Colonic mucosa (tissue), 4 donors: ENCODE data around the gene EIF2AK3. TPM values are rescaled to one million over a fixed set of nuclear protein-coding genes. Genes with fewer than 3 reads are reported as not detected.

Experiments
- DNase-seq: peaks from one replicate; pipeline ENCODE4 v3.0.0-alpha.2; 2020
- H3K27ac ChIP-seq: fragments of 200-600 bp; one replicate; pipeline ENCODE4 v1.8.0; 2021
- H3K27me3 ChIP-seq: fragments of 200-600 bp; one replicate; pipeline ENCODE4 v1.8.0; 2021
- H3K36me3 ChIP-seq: fragments of 200-600 bp; one replicate; pipeline ENCODE4 v1.8.0; 2021
- H3K4me1 ChIP-seq: fragments of 200-600 bp; one replicate; pipeline ENCODE4 v1.8.0; 2021; ENCODE audit warnings: mild to moderate bottlenecking
- H3K4me3 ChIP-seq: fragments of 200-600 bp; one replicate; pipeline ENCODE4 v1.8.0; 2021
- H3K9ac ChIP-seq, 2 donors: one replicate each; pipeline ENCODE4 v1.7.0; 2013; ENCODE audit warnings: control low read depth in 2 of 2, low read depth in 2 of 2, low read length in 2 of 2
- H3K9me3 ChIP-seq: fragments of 200-600 bp; one replicate; pipeline ENCODE4 v1.8.0; 2021
- intact Hi-C: fragments of 100-400 bp; cut with DNase I; formaldehyde crosslinking; loops from one replicate; pipeline ENCODE4 v1.14.1; 2022
- total RNA-seq, 2 donors: library from RNA; stranded (reverse); fragmentation: NEBNext Ultra II Directional in 1 of 2; extraction: Animal tissue kit (Norgen Biotek cat#: 25700) in 1 of 2; gene quantifications; one replicate each; pipeline ENCODE4 v1.2.1, GENCODE V29; 2021
- TF ChIP-seq, protein P1 (sequence below): fragments of 200-600 bp; IDR thresholded peaks from one replicate; pipeline ENCODE4 v1.8.0; 2022; ENCODE audit warnings: antibody characterized with exemption, mild to moderate bottlenecking
- donor health status: healthy.
- donor health status: DM: no; HTN: no; CAD: no.
- donor health status: DM: no; HTN: no; CAD: no.

Gene EIF2AK3
- total RNA-seq, 2 donors from 2014 or later = 23.0 to 38.3 TPM

DNA sequence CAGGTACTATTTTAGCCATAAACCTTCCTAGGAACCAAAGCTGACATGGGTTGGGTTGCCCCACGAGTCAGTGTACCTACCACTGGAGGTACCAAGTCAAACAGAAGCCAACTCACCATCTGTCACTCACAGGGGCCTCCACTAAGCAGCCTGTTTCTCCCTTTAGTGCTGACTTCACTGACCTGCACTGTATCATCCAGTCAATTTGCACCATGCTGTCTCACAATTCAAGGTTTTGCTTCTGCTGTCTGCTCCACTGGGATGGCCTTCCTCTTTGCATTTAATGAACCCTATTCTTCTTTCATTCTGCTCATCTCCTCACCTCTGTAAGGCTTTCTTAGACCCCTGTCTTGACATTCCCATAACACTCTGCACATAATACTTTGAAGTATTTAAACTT, 47.2 kb downstream of the EIF2AK3 start:
- no peak overlapping the region for H3K9ac ChIP-seq
- H3K27ac ChIP-seq = no peak overlapping the region
- H3K4me3 ChIP-seq = no peak overlapping the region
- peaks cover 14% of the 10 kb centered on the region for H3K36me3 ChIP-seq
- H3K9me3 ChIP-seq = no peaks in the 10 kb centered on the region
- no peaks in the 10 kb centered on the region for H3K4me1 ChIP-seq
- no peaks in the 10 kb centered on the region for H3K27me3 ChIP-seq
- DNase-seq = no peak
- TF ChIP-seq, protein P1, sequence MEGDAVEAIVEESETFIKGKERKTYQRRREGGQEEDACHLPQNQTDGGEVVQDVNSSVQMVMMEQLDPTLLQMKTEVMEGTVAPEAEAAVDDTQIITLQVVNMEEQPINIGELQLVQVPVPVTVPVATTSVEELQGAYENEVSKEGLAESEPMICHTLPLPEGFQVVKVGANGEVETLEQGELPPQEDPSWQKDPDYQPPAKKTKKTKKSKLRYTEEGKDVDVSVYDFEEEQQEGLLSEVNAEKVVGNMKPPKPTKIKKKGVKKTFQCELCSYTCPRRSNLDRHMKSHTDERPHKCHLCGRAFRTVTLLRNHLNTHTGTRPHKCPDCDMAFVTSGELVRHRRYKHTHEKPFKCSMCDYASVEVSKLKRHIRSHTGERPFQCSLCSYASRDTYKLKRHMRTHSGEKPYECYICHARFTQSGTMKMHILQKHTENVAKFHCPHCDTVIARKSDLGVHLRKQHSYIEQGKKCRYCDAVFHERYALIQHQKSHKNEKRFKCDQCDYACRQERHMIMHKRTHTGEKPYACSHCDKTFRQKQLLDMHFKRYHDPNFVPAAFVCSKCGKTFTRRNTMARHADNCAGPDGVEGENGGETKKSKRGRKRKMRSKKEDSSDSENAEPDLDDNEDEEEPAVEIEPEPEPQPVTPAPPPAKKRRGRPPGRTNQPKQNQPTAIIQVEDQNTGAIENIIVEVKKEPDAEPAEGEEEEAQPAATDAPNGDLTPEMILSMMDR = no peak
- intact Hi-C loops = no loop called here

DNA sequence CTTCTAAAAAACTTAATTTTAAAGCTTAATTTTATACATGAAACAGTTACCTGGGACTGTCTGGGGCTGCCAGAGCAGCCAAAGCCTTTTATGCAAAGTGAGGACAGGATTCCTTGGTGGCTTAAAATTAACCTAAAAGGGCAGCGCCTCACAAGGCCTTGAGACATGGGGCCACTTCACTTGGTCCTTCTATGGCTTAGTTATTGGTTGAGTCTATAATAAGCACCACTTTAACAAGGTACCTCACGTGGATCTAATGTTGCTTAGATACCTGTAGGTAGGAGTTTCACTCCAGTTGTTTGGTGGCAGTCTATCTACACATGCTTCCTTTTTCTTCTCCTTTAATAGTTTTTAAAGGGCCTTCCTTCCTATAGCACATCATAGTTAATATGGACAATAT, 51.6 kb downstream of the EIF2AK3 start:
- no peak overlapping the region for H3K4me3 ChIP-seq
- no peaks in the 10 kb centered on the region for H3K9me3 ChIP-seq
- no peaks in the 10 kb centered on the region for H3K4me1 ChIP-seq
- no peaks in the 10 kb centered on the region for H3K27me3 ChIP-seq
- TF ChIP-seq, protein P1 = no peak
- no peak overlapping the region for H3K9ac ChIP-seq
- no peak for DNase-seq
- H3K27ac ChIP-seq = no peak overlapping the region
- peaks cover 18% of the 10 kb centered on the region for H3K36me3 ChIP-seq
- intact Hi-C loops = no loop called here

DNA sequence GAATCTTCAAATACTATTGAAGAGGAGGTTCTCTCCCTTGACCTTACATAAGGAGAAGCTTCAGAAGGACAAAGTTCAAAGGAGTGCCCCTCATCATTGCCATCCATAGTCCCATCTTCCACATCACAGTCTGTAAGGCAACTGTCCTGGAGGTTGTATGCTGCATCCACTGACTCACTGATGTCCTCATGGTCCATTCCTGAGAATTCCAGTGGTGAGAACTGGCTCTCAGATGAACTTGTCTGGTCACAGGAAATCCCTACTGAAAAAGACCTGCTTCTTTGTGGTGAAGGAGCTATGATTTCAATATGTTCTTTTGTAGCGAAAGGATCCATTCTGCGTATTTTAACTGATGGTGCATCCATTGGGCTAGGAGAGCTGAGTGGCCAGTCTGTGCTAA, 52.2 kb downstream of the EIF2AK3 start:
- H3K36me3 ChIP-seq = peaks cover 24% of the 10 kb centered on the region
- no peaks in the 10 kb centered on the region for H3K4me1 ChIP-seq

DNA sequence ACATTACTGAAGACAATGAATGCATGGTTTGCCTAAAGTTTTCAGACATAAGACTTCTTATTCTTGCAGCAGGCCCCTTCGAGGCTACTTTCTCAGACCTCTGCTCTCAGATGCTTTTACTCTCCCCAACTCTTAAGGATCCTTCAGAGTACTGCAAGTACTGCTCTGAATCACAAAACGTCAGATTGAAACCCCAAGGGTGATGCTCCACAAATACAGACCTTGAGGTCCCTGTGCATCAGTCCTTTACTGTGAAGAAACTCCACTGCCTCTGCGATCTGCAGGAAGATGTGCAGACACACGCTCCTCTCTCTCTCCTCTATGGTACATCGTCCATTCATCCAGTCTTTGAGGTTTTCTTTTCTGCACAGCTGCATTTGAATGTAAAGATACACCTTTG, 52.8 kb downstream of the EIF2AK3 start:
- intact Hi-C loops = no loop called here
- Histone ChIP-seq H3K4me3 (no peak overlapping the region), H3K9ac (no peak overlapping the region), H3K9me3 (no peaks in the 10 kb centered on the region), H3K4me1 (no peaks in the 10 kb centered on the region), H3K36me3 (peaks cover 24% of the 10 kb centered on the region), H3K27me3 (no peaks in the 10 kb centered on the region), H3K27ac (no peak overlapping the region)
- no peak for DNase-seq
- TF ChIP-seq, protein P1 = no peak

More for the DNA sequence above, 52.2 kb downstream of the EIF2AK3 start:
- no peak overlapping the region for H3K9ac ChIP-seq
- no peak overlapping the region for H3K27ac ChIP-seq
- DNase-seq = no peak
- no peaks in the 10 kb centered on the region for H3K9me3 ChIP-seq
- intact Hi-C loops = no loop called here
- no peaks in the 10 kb centered on the region for H3K27me3 ChIP-seq
- TF ChIP-seq, protein P1 = no peak
- no peak overlapping the region for H3K4me3 ChIP-seq

DNA sequence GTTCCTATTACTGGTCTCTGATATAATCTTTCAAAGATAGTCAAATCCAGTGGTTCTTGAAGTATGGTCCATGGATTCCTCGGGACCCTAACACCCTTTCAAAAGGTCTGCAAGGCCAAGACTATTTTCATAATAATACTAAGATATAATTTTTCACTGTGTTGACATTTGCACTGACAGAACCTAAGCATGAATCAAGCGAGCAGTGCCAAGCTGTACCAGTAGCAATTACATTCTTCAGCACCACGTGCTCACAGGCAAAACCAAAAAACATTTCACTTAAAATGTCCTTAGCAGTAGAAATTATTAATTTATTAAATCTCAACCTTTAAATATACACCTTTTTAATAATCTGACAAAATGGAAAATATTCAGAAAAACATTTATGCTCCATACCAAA, 59.1 kb downstream of the EIF2AK3 start:
- Histone ChIP-seq H3K36me3 (peaks cover 10% of the 10 kb centered on the region), H3K27me3 (no peaks in the 10 kb centered on the region), H3K9ac (no peak overlapping the region), H3K4me1 (no peaks in the 10 kb centered on the region), H3K27ac (no peak overlapping the region), H3K4me3 (no peak overlapping the region), H3K9me3 (no peaks in the 10 kb centered on the region)
- no peak for DNase-seq
- intact Hi-C loops = no loop called here
- TF ChIP-seq, protein P1 = no peak

DNA sequence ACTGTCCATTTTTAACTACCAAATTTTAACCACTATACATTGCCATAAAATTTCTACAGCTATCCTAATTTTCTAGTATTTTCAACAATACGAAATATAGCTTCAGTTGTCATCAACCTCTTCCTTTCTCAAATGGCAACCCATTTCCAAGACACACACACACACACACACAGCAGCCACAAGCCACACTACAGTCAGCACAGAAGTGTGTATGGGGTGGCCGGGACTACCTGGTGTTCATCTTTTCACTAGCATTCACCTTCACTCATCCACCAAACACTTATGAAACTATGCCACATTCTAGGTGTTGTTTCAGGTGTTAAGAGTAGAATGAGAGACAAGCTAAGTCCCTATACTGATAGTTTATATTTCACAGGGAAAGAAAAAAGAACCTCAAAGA, 62.9 kb downstream of the EIF2AK3 start:
- peaks cover 5% of the 10 kb centered on the region for H3K36me3 ChIP-seq
- H3K4me3 ChIP-seq = no peak overlapping the region
- no peaks in the 10 kb centered on the region for H3K4me1 ChIP-seq
- TF ChIP-seq, protein P1 = no peak
- H3K9ac ChIP-seq = no peak overlapping the region
- intact Hi-C loops = no loop called here
- no peaks in the 10 kb centered on the region for H3K9me3 ChIP-seq
- no peak for DNase-seq
- no peak overlapping the region for H3K27ac ChIP-seq
- no peaks in the 10 kb centered on the region for H3K27me3 ChIP-seq
